GM21526 (cell line): ENCODE measurements around the gene ZNF593.

ENCODE experiments used
- ATAC-seq: cut with Tn5 transposase; IDR thresholded peaks from one replicate; pipeline ENCODE4 v1.9.1; 2021; ENCODE audit warnings: moderate library complexity; ENCODE audit not compliant: unreplicated experiment, low FRiP score

ZNF593 gene

GRCh38 chr1:26197813-26198212 lies 28.1 kb downstream of the ZNF593 start:
- no peak for ATAC-seq

DNA sequence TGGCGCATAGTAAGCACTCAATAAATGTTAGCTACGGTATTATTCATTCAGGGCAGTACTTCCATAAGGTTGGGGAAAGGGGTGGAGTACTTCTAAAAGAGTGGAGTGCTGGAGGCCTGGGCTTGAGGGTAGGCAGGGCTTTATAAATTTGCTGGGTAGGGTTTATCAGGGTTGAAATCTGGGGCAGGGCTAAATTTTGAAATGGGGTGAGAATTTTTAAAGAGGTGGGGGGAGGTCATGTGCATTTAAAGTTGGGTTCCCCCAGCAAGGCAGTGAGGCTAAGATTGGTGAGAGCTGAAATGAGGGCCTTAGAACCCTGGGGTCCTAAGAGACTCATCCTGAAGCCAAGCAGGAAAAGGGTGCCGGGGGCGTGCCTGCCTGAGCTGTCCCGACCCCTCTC lies 30.7 kb downstream of the ZNF593 start:
- ATAC-seq: no peak

DNA sequence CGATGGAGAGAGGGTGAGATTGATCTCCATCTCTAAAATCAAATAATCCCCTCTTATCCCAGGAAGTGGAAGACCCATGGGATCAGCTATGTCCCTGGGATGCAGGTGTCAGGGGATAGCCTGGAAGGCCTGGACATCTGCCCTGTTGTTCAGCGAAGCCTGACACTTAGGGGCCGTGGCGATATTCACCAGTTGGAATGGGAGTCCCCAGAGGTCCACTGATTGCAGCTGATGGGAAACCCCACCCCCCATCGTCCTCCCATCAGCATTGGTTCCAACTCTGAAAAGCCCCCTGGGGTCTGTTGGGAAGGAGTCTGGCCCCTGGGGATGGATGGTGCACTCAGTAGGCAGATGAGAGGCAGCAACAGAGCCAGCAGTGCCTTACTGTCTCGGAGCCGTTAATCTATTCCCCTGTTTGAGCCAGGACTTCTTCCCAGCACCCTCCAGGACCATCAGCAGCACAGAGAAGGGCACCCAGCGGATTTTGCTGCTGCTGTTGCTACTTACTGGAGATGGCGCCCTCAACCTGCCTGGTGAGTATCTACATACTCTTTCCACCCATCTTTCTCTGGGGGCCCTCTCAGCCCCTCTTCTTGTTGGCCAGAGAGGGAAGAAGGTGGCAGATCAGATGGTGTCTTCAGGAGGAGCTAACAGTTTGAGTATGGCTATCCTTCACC lies 34.1 kb downstream of the ZNF593 start:
- ATAC-seq: no peak

DNA sequence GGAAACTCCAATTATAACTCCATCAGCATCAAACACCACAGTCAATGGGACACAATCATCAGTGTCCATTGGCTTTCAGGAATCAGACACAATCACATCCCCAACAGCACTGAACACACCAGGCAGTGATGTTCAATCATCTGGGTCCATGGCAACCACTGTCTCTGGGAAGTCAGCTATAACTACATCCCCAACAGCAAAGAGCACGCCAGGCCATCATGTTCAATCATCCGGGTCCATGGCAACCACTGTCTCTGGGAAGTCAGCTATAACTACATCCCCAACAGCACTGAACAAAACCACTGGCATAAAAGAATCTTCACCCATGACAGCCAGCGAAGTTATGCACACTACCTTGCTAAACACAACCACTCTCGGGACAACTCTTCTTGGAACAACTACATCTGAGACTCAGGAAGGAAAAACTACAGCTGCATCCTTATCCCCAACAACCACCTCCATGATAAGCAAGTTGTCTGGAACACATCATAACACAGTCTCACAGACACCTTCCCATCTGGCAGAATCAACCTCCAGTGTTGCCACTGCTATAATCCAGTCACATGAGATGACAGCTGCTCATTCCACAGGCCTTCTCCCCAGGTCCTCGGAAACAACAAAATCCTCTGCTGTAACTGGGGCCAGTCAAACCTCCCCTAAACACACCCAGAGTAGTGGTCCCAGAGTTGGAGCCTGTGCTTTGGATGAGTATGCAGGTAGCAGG lies 40.6 kb downstream of the ZNF593 start:
- no peak for ATAC-seq

DNA sequence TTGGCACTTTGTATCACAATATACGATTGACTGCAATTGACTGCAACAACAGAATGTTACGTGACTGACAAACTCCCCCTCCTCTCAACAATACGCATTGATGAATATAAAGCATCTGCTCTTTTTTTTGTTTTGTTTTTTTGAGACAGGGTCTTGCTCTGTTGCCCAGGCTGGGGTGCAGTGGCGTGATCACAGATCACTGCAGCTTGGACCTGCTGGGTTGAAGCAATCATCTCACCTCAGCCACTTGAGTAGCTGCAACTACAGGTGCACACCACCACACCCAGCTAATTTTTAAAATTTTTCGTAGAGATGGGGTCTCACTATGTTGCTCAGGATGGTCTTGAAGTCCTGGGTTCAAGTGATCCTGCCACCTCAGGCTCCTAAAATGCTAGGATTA lies 43.0 kb downstream of the ZNF593 start:
- ATAC-seq: no peak

GRCh38 chr1:26213335-26213905 lies 43.7 kb downstream of the ZNF593 start:
- ATAC-seq: no peak

GRCh38 chr1:26215246-26215645 lies 45.5 kb downstream of the ZNF593 start:
- no peak for ATAC-seq

DNA sequence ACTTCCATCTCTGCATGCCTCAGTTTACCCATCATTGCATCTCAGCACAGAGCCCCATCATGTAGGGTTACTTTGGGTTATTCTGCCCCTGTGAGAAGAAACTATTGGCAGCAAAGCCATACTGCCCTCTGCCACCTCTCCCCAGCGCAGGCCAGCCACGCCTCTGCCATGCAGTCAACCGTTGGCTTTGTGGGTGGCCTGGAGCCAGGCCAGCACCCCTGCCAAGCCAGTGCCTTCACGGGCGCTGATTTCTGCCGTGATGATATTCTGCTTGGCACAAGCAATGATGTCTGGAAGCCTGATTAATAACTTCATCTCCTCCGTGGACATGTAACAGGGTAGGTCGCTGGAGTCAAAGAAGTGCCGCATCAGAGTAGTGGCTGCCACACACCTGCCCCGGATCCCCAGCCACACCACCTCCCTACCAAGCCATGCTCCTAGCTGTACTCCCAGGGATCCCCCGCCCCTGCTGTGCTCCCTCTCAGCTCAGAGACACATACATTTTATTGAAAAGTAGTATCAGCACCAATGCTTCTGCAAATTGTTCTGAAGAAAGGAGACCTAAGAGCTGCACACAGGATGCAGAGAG lies 49.3 kb downstream of the ZNF593 start:
- no peak for ATAC-seq
